Natural killer cell (primary cell): ENCODE results near the gene ETV6. TPM values are rescaled to one million over a fixed set of nuclear protein-coding genes. Genes with fewer than 3 reads are reported as not detected.
A peak's percentile ranks its signal among the peaks of the same experiment; 100 is the strongest.

Experiments
- ATAC-seq, 3 donors: fragments of 150-1000 bp in 2 of 3; fragments of 200-7000 bp in 1 of 3; cut with Tn5 transposase; 1 replicate in 1 of 3; 2 replicates in 2 of 3; pipeline ENCODE4 v1.10.0; 2021; ENCODE audit warnings: mild to moderate bottlenecking in 2 of 3, moderate library complexity in 2 of 3
- DNase-seq, 2 donors: peaks; one replicate each; pipeline versions ENCODE4 v3.0.0 to v3.0.0-alpha.2; 2013 to 2021; ENCODE audit warnings: mixed read lengths in 1 of 2
- H3K27ac ChIP-seq: one replicate; pipeline ENCODE4 v1.5.1; 2013; ENCODE audit warnings: mild to moderate bottlenecking, low read length
- H3K27me3 ChIP-seq: one replicate; pipeline ENCODE4 v1.6.1; 2013; ENCODE audit warnings: low read length; ENCODE audit not compliant: control insufficient read depth, insufficient read depth
- H3K36me3 ChIP-seq: one replicate; pipeline ENCODE4 v1.6.1; 2013; ENCODE audit warnings: low read length; ENCODE audit not compliant: control insufficient read depth, insufficient read depth
- H3K4me1 ChIP-seq: one replicate; pipeline ENCODE4 v1.6.1; 2013; ENCODE audit warnings: low read length; ENCODE audit not compliant: control insufficient read depth, insufficient read depth
- H3K4me3 ChIP-seq: one replicate; pipeline ENCODE4 v1.5.1; 2013; ENCODE audit warnings: low read length
- H3K9me3 ChIP-seq: one replicate; pipeline ENCODE4 v1.6.1; 2013; ENCODE audit warnings: low read length; ENCODE audit not compliant: control insufficient read depth, insufficient read depth
- H3K27ac Mint-ChIP-seq, 2 donors: one replicate each; pipeline ENCODE4 v1.8.0; 2022; ENCODE audit warnings: mild to moderate bottlenecking in 2 of 2, mixed read lengths in 2 of 2, moderate library complexity in 1 of 2
- H3K27me3 Mint-ChIP-seq, 2 donors: one replicate each; pipeline ENCODE4 v1.8.0; 2022; ENCODE audit warnings: low read depth in 2 of 2, mixed read lengths in 2 of 2
- H3K36me3 Mint-ChIP-seq: one replicate; pipeline ENCODE4 v1.8.0; 2022; ENCODE audit warnings: mixed read lengths
- H3K4me1 Mint-ChIP-seq, 2 donors: one replicate each; pipeline ENCODE4 v1.8.0; 2022; ENCODE audit warnings: mixed read lengths in 2 of 2
- H3K4me3 Mint-ChIP-seq: one replicate; pipeline ENCODE4 v1.8.0; 2022; ENCODE audit warnings: mild to moderate bottlenecking, moderate library complexity, mixed read lengths
- H3K9me3 Mint-ChIP-seq, 2 donors: one replicate each; pipeline ENCODE4 v1.8.0; 2022; ENCODE audit warnings: mixed read lengths in 2 of 2
- CTCF ChIP-seq: fragments of 200-600 bp; IDR thresholded peaks from one replicate; pipeline ENCODE4 v1.8.0; 2022; ENCODE audit warnings: antibody characterized with exemption
- WGBS: methylation state at CpG from one replicate; pipeline ENCODE4 v1.1.7; 2013; ENCODE audit warnings: missing lambda C conversion rate; ENCODE audit not compliant: insufficient coverage; 5-methylcytosine and 5-hydroxymethylcytosine counted together
- intact Hi-C: fragments of 100-400 bp; cut with micrococcal nuclease; formaldehyde crosslinking; loops from one replicate; pipeline ENCODE4 v1.14.2; 2022
- total RNA-seq, 4 donors: library from RNA; stranded (reverse); fragments of 120-200 nt in 1 of 4; gene quantifications; one replicate each; pipeline versions ENCODE4 v1.2.3 to v1.2.4, GENCODE V29; 2013 to 2022

Gene ETV6
- total RNA-seq, 3 donors from 2014 or later (not counting 1 experiment from before 2014, with no cell fraction given) = 38.9 to 49.5 (median 40.6) TPM

GRCh38 chr12:11895421-11896078 is 246.1 kb downstream of the ETV6 start:
- Histone ChIP-seq H3K36me3 (peaks cover 16% of the 10 kb centered on the region), H3K4me1 (peaks cover 11% of the 10 kb centered on the region), H3K27ac (no peak overlapping the region), H3K4me3 (no peak overlapping the region), H3K9me3 (no peaks in the 10 kb centered on the region), H3K27me3 (no peaks in the 10 kb centered on the region)
- DNase-seq = no peak
- H3K27ac Mint-ChIP-seq = peak overlapping the region in 1 of 2 donors; percentile 48
- TF ChIP-seq CTCF = no peak
- no peak overlapping the region for H3K4me3 Mint-ChIP-seq
- no peaks in the 10 kb centered on the region for H3K36me3 Mint-ChIP-seq
- no peaks in the 10 kb centered on the region for H3K9me3 Mint-ChIP-seq
- intact Hi-C loops = no loop called here
- 93% methylated on average over 7 of the region's 7 CpGs for WGBS
- ATAC-seq = no peak
- H3K27me3 Mint-ChIP-seq = peaks cover 0 to 3% of the 10 kb centered on the region in 2 donors
- peaks cover 27 to 29% of the 10 kb centered on the region in 2 donors for H3K4me1 Mint-ChIP-seq

- Mint-ChIP-seq H3K27ac (no peak overlapping the region), H3K27me3 (peaks cover 0 to 3% of the 10 kb centered on the region in 2 donors), H3K4me1 (peaks cover 27 to 29% of the 10 kb centered on the region in 2 donors), H3K36me3 (no peaks in the 10 kb centered on the region), H3K4me3 (no peak overlapping the region), H3K9me3 (no peaks in the 10 kb centered on the region)
- ATAC-seq (no peak), DNase-seq (no peak)
- no peaks in the 10 kb centered on the region for H3K9me3 ChIP-seq
- peaks cover 9% of the 10 kb centered on the region for H3K36me3 ChIP-seq
- H3K27me3 ChIP-seq = no peaks in the 10 kb centered on the region
- no peak for TF ChIP-seq CTCF
- H3K4me1 ChIP-seq = peaks cover 11% of the 10 kb centered on the region
- no peak overlapping the region for H3K4me3 ChIP-seq
- intact Hi-C loops = no loop called here
- no peak overlapping the region for H3K27ac ChIP-seq
- whole genome bisulfite sequencing = 94% methylated on average over 2 of the region's 3 CpGs
Observed at GRCh38 chr12:11896417-11896929, 247.0 kb downstream of the ETV6 start.

GRCh38 chr12:11897923-11898322 is 248.4 kb downstream of the ETV6 start:
- peaks cover 0 to 3% of the 10 kb centered on the region in 2 donors for H3K27me3 Mint-ChIP-seq
- Histone ChIP-seq H3K9me3 (no peaks in the 10 kb centered on the region), H3K27me3 (no peaks in the 10 kb centered on the region), H3K4me1 (peaks cover 11% of the 10 kb centered on the region), H3K36me3 (peaks cover 5% of the 10 kb centered on the region), H3K27ac (no peak overlapping the region), H3K4me3 (no peak overlapping the region)
- ATAC-seq (no peak), DNase-seq (no peak)
- peaks cover 27 to 29% of the 10 kb centered on the region in 2 donors for H3K4me1 Mint-ChIP-seq
- H3K9me3 Mint-ChIP-seq = no peaks in the 10 kb centered on the region
- H3K36me3 Mint-ChIP-seq = no peaks in the 10 kb centered on the region
- H3K4me3 Mint-ChIP-seq = no peak overlapping the region
- TF ChIP-seq CTCF = no peak
- WGBS = 88% methylated on average over 2 of the region's 2 CpGs
- no peak overlapping the region for H3K27ac Mint-ChIP-seq
- intact Hi-C loops = no loop called here
